Testis (tissue), 2 donors: ENCODE results near the gene USF2.

Source experiments
- POLR2A ChIP-seq: fragments of 450-650 bp; IDR thresholded peaks from one replicate; pipeline ENCODE4 v1.6.1; 2017; ENCODE audit warnings: antibody characterized with exemption, mild to moderate bottlenecking, moderate library complexity
- TF ChIP-seq, protein P1 (sequence below), 3 experiments: fragments of 450-650 bp in 2 of 3; fragments of 200-600 bp in 1 of 3; sonication (generic) in 1 of 3; IDR thresholded peaks; one replicate each; pipeline ENCODE4 v1.5.1; 2016 to 2019; ENCODE audit warnings: antibody characterized with exemption in 3 of 3, mild to moderate bottlenecking in 2 of 3, moderate library complexity in 1 of 3

DNA sequence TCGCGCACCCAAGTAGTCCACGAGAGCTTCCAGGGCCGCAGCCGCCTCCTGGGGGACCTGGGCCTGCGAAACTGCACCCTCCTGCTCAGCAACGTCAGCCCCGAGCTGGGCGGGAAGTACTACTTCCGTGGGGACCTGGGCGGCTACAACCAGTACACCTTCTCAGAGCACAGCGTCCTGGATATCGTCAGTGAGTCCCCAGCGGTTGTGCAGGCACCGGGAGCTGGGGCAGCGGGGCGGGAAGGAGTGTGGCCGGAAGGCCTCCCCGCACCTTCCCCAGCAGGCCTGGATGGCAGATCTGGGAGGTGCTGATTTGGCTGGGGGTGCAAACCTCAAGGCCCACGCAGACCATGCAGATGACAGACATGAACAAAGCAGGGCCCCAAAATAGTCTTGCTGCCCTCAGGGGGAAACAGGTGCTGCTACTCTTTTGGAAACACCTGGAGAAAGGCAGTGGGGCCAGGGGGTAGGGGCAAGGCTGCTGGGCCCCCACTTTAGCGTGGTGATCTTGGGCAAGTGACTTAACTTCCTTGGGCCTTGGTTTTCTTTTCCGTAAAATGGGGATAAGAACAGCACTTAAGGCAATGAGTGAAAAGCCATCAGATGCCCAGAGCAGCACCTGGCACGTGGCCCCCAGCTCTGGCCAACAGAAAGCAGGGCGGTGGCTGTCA is 27.2 kb downstream of the USF2 start:
- TF ChIP-seq, protein P1, sequence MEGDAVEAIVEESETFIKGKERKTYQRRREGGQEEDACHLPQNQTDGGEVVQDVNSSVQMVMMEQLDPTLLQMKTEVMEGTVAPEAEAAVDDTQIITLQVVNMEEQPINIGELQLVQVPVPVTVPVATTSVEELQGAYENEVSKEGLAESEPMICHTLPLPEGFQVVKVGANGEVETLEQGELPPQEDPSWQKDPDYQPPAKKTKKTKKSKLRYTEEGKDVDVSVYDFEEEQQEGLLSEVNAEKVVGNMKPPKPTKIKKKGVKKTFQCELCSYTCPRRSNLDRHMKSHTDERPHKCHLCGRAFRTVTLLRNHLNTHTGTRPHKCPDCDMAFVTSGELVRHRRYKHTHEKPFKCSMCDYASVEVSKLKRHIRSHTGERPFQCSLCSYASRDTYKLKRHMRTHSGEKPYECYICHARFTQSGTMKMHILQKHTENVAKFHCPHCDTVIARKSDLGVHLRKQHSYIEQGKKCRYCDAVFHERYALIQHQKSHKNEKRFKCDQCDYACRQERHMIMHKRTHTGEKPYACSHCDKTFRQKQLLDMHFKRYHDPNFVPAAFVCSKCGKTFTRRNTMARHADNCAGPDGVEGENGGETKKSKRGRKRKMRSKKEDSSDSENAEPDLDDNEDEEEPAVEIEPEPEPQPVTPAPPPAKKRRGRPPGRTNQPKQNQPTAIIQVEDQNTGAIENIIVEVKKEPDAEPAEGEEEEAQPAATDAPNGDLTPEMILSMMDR (IDR thresholded peaks at IDR 0.05) = no peak
- TF ChIP-seq POLR2A = no peak
